Adipose tissue (tissue), 3 donors: Measurements from ENCODE around the gene POLR1E. TPM values are rescaled to one million over a fixed set of nuclear protein-coding genes. Genes with fewer than 3 reads are reported as not detected.

Experiments used
- H3K27ac ChIP-seq: one replicate; pipeline ENCODE4 v1.5.1; 2013; ENCODE audit warnings: low read depth, low read length
- WGBS, 3 donors: extraction: QIAGEN DNeasy Blood & Tissue Kit; methylation state at CpG; one replicate each; pipeline ENCODE4 v1.1.7; 2013; 5-methylcytosine and 5-hydroxymethylcytosine counted together
- polyA plus RNA-seq, 3 donors: library from polyadenylated mRNA; stranded (reverse); fragments of 200-250 nt; gene quantifications; one replicate each; pipeline ENCODE4 v1.2.3, GENCODE V29; 2013
- donor health status: healthy with polysubstance abuse.
- donor health status: Bipolar disorder and iron deficiency.
- donor health status: healthy.

Gene POLR1E
- polyA plus RNA-seq, 3 donors = 27.7 to 30.6 (median 29.2) TPM

GRCh38 chr9:37551888-37552287 lies 66.1 kb downstream of the POLR1E start:
- WGBS, 3 donors = 92 to 97% (median 97%) methylated on average over 2 of the region's 2 CpGs
- no peak overlapping the region for H3K27ac ChIP-seq

Other genes starting within 250 kb of the POLR1E start
- 100 to 1,000 TPM in 1 of 3 donors, 10 to 100 TPM in 2; 81.4 to 138 (median 86.8) TPM for gene GRHPR, start 63.3 kb upstream of the POLR1E start, polyA plus RNA-seq
- gene ZBTB5, start 20.5 kb upstream of the POLR1E start, polyA plus RNA-seq = 1 to 10 TPM; 3.3 to 3.9 (median 3.8) TPM
- gene FBXO10, start 90.4 kb downstream of the POLR1E start, polyA plus RNA-seq = 1 to 10 TPM; 2.9 to 5.0 (median 3.8) TPM
- 100 to 1,000 TPM in 2 of 3 donors, 10 to 100 TPM in 1; 62.7 to 175 (median 120) TPM for gene TOMM5, start 106.6 kb downstream of the POLR1E start, polyA plus RNA-seq
- gene FRMPD1, start 165.0 kb downstream of the POLR1E start, polyA plus RNA-seq = under 1 TPM; 0.13 to 0.22 (median 0.21) TPM